GM21825 (cell line): ENCODE measurements around the gene LRRC3C.
"Not testable (repeated sequence)": the region's sequence is repeated elsewhere in the genome, so short reads cannot be mapped to it uniquely, and the experiment has no call there.

Source experiments
- ATAC-seq: cut with Tn5 transposase; IDR thresholded peaks from one replicate; pipeline ENCODE4 v1.9.1; 2021; ENCODE audit warnings: mild to moderate bottlenecking, moderate library complexity; ENCODE audit not compliant: unreplicated experiment

LRRC3C gene, protein sequence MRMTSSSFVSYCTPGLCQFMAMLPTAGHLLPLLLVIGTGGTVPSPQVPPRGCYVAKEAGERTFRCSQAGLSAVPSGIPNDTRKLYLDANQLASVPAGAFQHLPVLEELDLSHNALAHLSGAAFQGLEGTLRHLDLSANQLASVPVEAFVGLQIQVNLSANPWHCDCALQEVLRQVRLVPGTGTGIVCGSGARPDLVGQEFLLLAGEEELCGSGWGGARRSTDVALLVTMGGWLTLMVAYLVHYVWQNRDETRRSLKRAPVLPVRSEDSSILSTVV

DNA sequence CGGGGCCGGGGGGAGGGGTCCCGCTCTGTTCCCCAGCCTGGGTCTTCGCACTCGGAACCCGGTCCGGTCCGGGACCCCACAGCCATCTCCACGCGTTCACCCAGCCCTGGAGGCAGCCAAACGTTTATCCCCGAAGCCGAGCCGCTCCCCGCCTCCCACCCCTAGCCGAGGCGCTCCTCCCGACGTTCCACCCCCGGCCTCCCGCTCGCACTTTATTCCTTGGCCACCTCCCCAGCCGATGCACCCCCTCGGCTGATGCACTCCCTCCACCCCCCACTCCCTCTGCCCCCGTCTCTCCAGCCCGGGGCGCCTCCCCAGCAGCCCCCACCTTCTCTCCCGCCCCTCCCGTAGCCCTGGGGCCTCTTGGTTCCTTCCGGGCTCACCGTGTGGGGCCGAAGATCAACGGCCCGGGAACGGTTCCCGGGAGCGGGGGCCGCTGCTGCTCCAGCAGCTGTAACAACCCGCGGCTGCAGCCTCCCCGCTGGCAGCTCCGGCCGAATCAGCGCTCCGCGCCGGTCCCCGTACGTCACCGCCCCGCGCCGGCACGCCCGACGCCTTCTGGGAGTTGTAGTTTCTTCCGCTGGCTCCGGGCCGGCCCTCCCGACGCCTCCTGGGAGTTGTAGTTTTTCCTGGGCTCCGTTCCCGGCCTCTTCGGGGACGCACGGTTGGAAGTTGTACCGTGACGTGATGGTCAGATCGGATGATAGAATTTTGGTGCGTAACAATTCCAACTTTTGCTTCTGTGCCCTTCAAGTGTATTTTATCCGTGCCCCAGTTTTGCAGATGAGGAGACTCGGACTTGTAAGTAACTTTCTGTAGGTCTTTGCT, at the start of gene LRRC3C, which contains the start of gene ORMDL3:
TSS of gene LRRC3C (plus strand) at position 632 of the 828 bp plus-strand sequence. CDS start 13,792 bp downstream, outside the sequence.
TSS of gene ORMDL3 (minus strand) at position 501 of the 828 bp plus-strand sequence. CDS start 3,398 bp downstream, outside the sequence.
- peak; percentile 75 for ATAC-seq

DNA sequence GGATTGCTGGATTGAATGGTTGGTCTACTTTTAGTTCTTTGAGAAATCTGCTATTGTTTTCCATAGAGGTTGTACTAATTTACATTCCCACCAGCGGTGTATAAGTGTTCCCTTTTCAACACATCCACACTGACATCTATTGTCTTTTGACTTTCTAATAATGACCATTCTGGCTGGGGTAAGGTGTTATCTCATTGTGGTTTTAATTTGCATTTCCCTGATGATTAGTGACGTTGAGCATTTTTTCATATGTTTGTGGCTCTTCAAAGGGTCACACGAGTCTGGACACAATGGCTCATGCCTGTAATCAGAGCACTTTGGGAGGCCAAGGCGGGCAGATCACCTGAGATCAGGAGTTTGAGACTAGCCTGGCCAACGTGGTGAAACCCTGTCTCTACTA, 41.4 kb upstream of the LRRC3C start:
- ATAC-seq = not testable (repeated sequence)

DNA sequence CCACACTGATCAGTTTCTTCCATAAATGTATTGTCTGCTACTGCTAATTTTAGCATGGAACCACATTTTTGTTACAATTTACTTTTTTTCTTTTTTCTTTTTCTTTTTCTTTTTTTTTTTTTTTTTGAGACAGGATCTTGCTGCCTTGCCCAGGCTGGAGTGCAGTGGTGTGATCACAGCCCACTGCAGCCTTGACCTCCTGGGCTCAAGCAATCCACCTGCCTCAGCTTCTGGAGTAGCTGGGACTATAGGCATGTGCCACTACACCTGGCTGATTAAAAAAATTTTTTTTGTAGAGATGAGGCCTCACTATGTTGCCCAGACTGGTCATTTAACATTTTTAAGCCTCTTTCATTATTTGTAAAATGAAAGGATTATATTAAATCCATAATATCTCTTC, 40.5 kb upstream of the LRRC3C start:
- no peak for ATAC-seq

DNA sequence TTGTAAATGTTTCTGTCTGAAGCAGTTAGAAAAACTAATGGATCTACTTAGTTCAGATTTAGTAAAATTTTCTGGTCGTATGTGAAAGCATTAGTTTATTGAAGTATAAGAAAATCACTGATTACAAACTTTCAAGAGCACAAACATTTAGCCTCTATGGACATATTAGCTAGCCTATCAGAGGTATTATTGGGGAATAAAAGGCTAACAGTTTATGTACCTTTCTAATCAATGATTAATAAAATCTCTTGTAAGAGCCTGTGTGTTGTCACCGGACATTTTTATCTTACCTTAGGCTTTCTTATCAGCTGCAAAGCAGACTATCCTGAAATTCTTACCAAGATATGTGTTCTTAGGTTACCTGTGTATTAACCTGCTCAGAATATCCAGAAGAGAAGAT, 38.3 kb upstream of the LRRC3C start:
- ATAC-seq = no peak

DNA sequence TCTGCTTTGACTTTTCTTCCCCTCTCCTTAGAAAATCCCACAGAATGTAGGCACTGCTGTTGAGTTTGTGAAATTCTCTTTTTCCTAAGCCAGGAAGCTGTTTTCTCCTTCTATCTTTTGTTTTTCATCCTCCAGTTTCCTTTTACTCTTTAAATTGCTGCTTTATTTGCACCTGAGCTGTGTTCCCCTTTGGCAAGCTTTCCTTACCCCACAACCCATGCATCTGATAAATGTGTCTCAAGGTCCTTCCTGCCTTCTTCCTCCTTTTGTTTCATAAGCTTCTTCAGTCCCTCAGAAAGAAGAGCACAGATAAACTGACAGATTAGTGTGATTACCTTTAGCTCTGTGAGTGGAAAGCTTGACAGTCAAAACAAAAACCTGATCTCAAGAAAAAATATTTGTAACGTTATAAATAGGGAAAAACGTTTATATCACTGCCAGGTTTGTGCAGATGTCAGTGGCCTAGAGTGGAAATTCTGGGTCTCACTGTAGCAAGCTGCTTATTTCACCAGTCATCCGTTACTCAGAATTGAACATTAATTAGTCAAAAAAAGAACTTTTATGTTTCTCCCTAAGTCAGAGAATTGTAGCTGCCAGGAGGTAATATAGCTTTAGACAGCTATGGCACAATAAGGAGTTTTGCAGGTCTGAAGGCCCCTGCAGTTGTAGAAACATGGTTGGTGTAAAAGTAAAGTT, 32.7 kb upstream of the LRRC3C start:
- no peak for ATAC-seq

DNA sequence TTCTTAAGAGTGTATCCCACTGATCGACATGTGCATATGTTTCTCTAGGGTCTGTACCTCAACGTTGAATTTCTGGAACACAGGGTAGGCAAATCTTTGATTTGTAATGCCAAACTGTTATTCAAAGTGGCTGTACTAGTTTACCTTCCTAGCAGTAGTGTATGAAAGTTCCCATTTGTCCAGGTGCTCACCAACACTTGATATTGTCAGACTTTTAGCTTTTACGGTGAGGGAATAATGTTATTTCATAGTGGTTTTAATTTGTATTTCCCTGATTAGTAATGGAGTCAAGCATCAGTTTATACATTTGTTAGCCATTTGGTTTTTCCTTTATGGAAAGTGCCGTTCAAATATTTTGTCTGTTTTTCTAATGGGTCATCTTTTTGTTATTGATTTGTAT, 29.4 kb upstream of the LRRC3C start:
- no peak for ATAC-seq

DNA sequence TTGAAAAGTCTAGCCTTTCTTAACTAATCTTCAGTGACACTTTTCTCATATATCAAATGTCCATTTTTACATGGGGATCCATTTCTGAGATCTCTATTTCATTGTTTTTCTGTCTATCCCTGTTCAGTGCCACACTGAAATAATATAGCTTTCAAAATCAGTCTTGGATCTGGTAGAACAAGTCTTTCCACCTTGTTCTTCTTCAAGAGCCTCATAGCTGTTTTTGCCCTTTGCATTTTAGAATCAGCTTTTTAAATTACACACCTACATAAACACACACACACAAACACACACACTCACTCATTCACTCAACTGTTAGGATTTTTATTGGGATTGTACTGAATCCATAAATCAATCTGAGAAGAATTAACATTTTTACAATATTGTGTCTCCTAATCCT, 28.3 kb upstream of the LRRC3C start:
- ATAC-seq = no peak

DNA sequence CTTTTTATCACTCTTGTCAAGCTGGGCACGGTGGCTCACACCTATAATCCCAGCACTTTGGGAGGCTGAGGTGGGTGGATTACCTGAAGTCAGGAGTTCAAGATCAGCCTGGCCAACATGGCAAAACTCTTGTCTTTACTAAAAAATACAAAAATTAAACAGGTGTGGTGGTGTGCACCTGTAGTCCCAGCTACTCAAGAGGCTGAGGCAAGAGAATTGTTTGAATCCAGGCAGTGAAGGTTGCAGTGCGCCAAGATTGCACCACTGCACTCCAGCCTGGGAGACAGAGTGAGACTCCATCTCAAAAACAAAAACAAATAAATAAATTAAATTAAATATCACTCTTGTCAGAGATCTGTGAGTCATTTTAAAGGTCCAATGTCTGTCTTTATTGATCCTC, 25.5 kb upstream of the LRRC3C start:
- ATAC-seq = not testable (repeated sequence)

DNA sequence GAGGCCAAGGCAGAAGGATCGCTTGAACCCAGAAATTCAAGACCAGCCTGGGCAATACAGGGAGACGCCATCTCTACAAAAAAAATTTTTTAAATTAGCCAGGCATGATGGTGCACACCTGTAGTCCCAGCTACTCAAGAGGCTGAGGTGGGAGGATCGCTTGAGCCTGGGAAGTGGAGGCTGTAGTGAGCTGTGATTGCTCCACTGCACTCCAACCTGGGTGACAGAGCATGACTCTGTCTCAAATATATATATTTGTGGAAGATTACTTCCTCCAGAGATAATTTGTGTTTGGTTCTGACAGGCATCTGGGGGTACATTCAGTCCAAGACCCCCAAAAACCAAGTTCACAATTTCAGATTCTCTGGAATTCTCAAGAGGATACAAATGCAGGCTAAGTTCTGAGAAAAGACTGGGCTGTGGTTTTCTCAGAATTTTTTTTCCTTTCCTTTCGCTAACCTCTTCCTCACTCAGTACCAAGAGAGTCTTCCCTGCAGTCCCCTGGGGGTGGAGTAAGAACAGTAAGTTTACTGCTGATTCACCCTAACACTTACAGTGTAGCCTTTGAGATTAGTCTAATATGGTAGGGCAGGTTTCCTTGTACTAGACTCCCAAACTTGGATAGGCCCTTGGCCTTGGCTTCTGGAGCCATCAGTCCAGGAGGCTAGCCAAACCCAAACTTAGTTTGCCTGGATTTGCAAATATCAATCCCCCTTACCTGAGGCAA, 24.2 kb upstream of the LRRC3C start:
- no peak for ATAC-seq

DNA sequence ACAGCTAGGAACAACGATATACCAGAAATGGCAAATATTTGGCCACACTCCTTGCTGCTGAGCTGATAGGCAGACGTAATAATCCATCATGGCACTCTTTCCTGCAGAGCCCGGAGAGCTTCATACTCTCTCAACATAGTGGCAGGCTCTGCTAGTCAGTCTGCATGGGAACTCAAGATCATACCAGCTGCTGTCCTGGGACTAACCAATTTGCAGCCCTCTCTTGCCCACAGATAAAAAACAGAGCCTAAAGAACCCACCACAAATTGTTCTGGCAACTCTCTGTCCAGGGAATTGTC, 22.6 kb upstream of the LRRC3C start:
- no peak for ATAC-seq

DNA sequence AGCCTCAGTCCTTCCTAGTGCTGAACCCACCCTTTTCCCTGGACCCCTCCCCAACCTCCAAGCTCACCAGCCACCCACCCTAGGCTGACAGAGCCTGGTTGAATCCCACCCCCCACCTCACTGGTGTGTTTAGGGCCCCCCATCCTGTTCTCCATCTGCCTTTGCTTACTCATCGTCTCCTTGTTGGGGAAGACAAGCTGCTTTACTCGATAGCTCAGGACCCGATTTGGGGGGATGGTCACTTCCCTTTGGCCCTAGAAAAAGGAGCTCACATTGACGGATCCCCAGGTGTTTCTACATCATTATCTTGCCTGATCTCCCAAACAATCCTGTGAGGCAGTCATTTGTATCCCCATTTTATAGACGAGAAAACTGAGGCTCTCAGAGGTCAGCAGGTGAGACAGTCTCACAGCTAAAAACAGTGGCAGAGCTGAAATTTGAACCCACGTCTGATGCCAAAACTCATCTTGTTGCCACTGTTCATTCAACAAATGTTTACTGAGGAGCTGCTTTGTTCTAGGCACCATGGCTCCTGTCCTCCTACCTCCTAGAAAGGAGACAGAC, 18.7 kb upstream of the LRRC3C start:
- no peak for ATAC-seq

DNA sequence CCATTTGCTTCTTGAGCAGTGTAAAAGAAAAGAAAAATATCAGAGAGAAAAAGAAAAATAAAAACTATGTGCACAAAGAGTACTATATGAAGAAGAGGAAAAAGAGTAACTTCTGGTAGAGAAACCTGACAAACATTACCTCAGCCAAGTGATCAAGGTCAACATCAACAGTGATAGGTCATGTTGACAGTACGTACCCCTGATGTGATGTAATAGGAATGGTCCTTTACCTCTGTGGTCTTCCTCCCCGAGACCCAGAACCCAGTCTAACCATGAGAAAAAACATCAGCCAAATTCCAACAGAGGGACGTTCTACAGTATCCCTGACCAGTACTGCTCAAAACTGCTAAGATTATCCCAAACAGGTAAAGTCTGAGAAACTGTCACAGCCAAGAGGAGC, 13.5 kb upstream of the LRRC3C start:
- ATAC-seq = no peak

DNA sequence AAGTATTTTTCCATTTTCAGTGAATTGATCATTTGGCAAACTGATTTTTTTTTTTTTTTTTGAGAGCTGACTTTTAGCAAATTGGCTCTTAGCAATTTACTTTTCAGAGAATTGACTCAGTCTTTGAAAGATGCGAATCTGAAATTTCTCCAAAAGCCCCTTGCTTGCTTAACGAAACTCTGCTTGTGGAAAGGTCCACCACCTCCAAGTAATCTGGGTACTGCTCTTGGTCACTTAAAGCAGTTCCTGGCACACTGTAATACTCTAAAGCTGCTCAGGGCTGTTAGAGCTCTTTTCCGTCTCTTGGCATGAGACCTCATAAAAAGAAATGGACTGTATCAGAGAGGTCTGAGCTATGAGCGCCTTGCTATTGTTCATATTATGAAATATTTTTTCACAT, 12.0 kb upstream of the LRRC3C start:
- no peak for ATAC-seq

DNA sequence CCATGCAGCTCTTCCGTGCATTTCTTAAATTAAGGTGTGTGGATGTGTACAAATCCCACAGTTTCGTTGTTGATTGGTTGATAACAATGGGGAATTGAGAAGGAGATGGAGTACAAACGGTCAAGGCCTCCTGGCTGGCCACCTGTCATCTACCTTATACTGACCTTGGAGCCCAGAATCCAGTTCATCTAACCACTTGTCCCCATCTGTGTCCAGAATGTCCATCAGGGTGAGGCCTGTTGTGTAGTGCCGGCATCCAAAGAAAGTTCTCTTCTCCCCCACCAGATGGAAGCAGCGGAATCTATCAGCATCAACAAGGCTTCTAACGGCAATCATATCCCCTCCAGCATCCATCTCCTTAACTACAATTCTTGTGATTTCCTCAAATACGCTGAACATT, 10.6 kb upstream of the LRRC3C start:
- no peak for ATAC-seq

DNA sequence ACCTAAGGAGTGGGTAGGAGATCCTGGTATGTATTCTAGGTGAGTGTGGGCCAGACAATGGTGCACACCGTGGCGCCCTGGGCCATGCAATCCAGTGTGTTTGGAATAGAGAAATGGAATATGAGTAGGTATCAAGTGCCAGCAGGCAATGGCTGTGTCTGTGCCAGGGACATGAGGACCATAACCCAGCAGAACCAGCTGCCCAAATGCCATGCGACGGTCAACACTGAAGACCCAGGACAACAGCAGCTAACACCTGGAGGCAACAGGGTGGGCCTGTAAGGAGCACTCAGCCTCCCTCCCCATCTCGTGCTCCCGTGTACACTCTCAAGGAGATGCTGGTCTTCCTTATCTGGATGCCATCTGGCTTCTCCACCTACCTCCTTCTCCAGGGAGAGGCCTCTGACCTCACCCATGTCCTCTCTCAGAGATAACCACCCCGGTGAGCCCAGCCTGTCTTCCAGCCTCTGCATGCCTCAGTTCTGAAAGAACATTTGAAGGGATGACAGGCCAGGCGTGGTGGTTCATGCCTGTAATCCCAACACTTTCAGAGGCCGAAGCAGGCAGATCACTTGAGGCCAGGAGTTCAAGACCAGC, 8.3 kb upstream of the LRRC3C start:
- no peak for ATAC-seq

DNA sequence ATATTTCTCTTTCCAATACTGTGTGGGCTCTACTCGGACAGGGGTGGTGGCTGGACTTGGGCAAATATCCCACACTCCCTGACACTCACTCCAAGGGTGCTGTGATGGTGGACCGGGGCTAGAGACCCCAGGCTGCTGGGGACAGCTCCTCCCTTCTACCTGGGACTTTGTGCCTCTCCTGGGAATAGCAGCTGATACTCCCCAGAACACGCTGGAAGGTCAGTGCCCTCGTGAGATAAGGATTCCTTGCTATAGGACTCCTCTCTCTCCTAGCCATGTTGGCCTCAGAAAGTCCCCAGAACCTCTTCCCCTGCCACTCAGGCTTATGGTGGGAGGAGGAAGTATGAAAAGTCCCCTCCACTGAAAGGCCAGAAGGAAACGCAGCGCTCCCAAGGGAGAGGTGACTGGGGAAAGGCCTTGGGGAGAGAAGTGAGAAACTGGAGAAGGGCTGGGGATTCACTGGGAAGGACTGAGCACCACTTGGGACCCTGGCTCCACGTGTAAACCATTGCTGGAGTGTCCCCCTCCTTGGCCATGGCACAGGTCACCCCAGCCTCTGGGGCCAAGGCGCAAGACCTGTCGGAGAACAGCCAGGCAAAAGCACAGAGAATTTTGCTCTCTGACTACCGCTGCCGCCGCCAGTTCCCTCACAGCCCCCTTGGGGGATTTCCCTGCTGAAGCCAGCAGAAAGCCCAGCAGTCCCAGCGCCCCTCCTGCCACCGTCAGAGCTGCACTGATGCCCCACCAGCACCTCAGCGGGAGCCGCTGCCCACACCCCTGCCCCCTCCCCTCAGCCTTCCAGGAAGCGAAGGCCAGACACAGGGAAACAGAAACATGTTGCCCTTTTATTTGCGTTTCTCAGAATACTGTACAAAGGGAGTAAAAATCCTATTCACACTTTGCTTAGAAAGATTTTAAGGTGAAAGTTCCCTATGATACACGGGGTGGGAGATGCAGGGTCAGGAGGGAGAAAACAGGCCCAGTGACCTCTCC, 7.0 kb upstream of the LRRC3C start:
- ATAC-seq = no peak

DNA sequence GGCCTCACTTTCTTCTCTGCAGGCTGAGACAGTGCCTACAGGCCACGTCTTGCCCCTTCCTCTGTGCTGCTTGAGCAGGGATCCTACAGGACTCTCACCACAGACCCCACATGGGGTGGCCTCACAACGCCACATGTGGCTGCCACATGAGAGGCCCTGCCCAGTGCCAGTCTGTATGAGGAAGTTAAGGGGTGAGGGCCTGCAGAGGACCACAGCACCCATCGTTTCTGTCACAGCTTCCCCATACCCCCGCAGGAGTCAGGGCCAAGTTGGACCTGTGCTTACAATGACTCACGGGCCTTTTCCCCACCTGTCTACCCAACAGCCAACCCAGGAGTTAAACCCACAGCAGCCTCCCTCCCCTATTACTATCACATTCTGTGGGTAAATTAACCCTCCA, 6.2 kb upstream of the LRRC3C start:
- ATAC-seq = no peak

DNA sequence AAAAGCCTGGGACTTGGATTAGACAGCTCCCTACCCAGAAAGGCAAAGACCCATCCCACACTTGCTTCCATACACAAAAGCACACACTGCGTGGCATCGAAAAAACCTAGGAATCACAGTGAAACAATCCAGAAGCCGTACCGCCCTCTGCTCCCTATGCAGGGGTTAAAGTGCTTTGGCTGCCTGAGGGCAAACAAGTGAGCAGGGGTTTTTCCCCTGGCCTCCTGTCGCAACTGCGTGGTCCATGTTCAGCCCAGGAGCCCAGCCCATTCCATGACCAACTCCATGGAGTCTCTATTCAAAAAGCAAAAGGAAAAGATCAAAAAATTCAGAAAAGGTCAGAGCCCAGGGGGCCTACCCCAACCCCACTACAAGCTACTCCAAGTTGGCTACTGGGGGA, 5.5 kb upstream of the LRRC3C start:
- no peak for ATAC-seq

DNA sequence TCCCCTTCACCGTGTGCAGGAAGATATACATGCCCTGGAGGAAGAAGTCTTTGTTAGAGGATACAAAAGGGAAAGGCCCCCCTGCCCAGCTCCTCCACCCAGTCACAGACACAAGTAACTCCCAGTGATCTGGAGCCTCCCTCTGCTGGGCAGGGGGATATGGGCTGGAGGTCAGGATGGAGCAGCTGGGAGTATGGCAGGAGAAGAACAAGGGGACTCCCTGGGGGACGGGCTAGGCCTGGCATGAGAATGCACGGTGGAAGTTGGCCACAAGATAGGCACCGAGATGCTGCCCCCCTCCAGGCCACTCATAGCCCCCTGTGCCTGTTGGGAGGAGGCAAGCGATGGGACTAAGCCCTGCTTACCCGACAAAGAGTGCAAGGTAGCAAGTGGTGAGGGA, 4.3 kb upstream of the LRRC3C start:
- no peak for ATAC-seq
